ENCODE results near the gene P3H1.
"Not testable (repeated sequence)": the region's sequence is repeated elsewhere in the genome, so short reads cannot be mapped to it uniquely, and the experiment has no call there.

Gene P3H1

GRCh38 chr1:42769811-42770210 lies 3.0 kb upstream of the P3H1 start:
- no peak for DNase-seq

- no peak for DNase-seq
Measured at GRCh38 chr1:42768172-42768571, 1.3 kb upstream of the P3H1 start.

- DNase-seq: no peak
Measured at GRCh38 chr1:42767510-42768000, 727 bp upstream of the P3H1 start.

GRCh38 chr1:42765832-42766740 lies 742 bp downstream of the P3H1 start:
- peak; percentile 57 for DNase-seq

GRCh38 chr1:42765269-42765668 lies 1.6 kb downstream of the P3H1 start:
- no peak for DNase-seq

GRCh38 chr1:42762269-42762668 lies 4.6 kb downstream of the P3H1 start:
- DNase-seq: no peak

- no peak for DNase-seq
Measured at GRCh38 chr1:42761567-42761966, 5.3 kb downstream of the P3H1 start.

GRCh38 chr1:42759114-42759513 lies 7.7 kb downstream of the P3H1 start:
- no peak for DNase-seq

GRCh38 chr1:42758641-42759040 lies 8.2 kb downstream of the P3H1 start:
- DNase-seq: no peak

- DNase-seq: no peak
Measured at GRCh38 chr1:42757892-42758275, 8.9 kb downstream of the P3H1 start.

- peak; percentile 96 for DNase-seq
Measured at GRCh38 chr1:42756956-42757891, 9.6 kb downstream of the P3H1 start.

GRCh38 chr1:42753070-42753469 lies 13.8 kb downstream of the P3H1 start:
- DNase-seq: no peak

- DNase-seq: no peak
Measured at GRCh38 chr1:42752284-42752683, 14.5 kb downstream of the P3H1 start.

- not testable (repeated sequence) for DNase-seq
Measured at GRCh38 chr1:42751511-42752070, 15.2 kb downstream of the P3H1 start.

GRCh38 chr1:42750041-42750440 lies 16.8 kb downstream of the P3H1 start:
- no peak for DNase-seq

- no peak for DNase-seq
Measured at GRCh38 chr1:42748461-42749410, 18.1 kb downstream of the P3H1 start.

- DNase-seq: no peak
Measured at GRCh38 chr1:42748021-42748420, 18.8 kb downstream of the P3H1 start.

GRCh38 chr1:42747125-42747524 lies 19.7 kb downstream of the P3H1 start:
- DNase-seq: peak; percentile 7

- DNase-seq: no peak
Measured at GRCh38 chr1:42746436-42747105, 20.3 kb downstream of the P3H1 start.

- DNase-seq: no peak
Measured at GRCh38 chr1:42745851-42746250, 21.0 kb downstream of the P3H1 start.

GRCh38 chr1:42744148-42744413 lies 22.7 kb downstream of the P3H1 start:
- no peak for DNase-seq

Measured in NCI-H2029 treated with DMSO at 0.1 percent for 48 hours (cell line).